Upper lobe of left lung (tissue), 4 donors: ENCODE measurements around the gene ROPN1L.

Experiments
- POLR2A ChIP-seq, 4 donors: fragments of 450-650 bp; IDR thresholded peaks; one replicate each; pipeline ENCODE4 v1.5.1; 2016 to 2017; ENCODE audit warnings: antibody characterized with exemption in 4 of 4, mild to moderate bottlenecking in 2 of 4
- POLR2AphosphoS5 ChIP-seq, 2 donors: sonication (generic); formaldehyde crosslinking; IDR thresholded peaks; one replicate each; pipeline ENCODE4 v1.5.1; 2017; ENCODE audit warnings: antibody characterized with exemption in 2 of 2
- TF ChIP-seq, protein P1 (sequence below), 6 experiments: fragments of 450-650 bp in 4 of 6; fragments of 200-600 bp in 2 of 6; sonication (generic) in 2 of 6; IDR thresholded peaks; one replicate each; pipeline ENCODE4 v1.5.1; 2016 to 2019; ENCODE audit warnings: antibody characterized with exemption in 6 of 6

DNA sequence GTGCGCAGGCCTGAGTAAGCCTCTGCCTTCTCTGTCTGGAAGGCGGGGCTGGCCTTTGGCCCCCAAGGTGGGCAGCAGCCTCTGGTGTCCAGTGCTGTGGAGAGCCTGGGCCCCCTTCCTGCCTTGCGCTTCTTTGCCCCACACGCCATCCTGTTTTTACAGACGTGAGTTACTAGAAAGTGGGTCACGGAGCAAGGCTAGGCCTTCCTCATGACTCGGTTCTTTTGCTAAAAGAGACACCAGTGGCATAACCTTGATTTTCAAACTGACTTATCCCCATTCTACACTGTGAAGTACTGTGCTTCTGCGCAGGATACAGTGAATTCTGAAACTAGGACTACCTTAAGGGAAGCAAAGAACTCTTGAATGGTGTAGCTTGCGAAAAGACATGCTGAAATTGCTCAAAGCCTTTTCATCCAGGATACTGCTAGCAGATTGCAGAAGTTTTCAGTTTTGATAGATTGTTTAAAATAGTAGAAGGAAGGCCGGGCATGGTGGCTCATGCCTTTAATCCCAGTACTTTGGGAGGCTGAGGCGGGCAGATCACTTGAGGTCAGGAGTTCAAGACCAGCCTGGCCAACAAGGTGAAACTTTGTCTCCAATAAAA is 7.2 kb downstream of the ROPN1L start:
- no peak for TF ChIP-seq POLR2AphosphoS5 (IDR thresholded peaks at IDR 0.05)
- no peak for TF ChIP-seq POLR2A (IDR thresholded peaks at IDR 0.05)
- TF ChIP-seq, protein P1, sequence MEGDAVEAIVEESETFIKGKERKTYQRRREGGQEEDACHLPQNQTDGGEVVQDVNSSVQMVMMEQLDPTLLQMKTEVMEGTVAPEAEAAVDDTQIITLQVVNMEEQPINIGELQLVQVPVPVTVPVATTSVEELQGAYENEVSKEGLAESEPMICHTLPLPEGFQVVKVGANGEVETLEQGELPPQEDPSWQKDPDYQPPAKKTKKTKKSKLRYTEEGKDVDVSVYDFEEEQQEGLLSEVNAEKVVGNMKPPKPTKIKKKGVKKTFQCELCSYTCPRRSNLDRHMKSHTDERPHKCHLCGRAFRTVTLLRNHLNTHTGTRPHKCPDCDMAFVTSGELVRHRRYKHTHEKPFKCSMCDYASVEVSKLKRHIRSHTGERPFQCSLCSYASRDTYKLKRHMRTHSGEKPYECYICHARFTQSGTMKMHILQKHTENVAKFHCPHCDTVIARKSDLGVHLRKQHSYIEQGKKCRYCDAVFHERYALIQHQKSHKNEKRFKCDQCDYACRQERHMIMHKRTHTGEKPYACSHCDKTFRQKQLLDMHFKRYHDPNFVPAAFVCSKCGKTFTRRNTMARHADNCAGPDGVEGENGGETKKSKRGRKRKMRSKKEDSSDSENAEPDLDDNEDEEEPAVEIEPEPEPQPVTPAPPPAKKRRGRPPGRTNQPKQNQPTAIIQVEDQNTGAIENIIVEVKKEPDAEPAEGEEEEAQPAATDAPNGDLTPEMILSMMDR (IDR thresholded peaks at IDR 0.05): no peak
